GM12891 (cell line): ENCODE data around the gene EEF1AKMT3.

Experiments used
- POLR2A ChIP-seq: IDR thresholded peaks from 2 replicates; pipeline ENCODE4 v1.6.1; 2011; ENCODE audit warnings: low read depth, low read length, control low read depth
- POLR2AphosphoS5 ChIP-seq: IDR thresholded peaks from 2 replicates; pipeline ENCODE4 v1.6.1; 2011; ENCODE audit warnings: low read depth, low read length, control low read depth
- TAF1 ChIP-seq: IDR thresholded peaks from 2 replicates; pipeline ENCODE4 v1.6.1; 2011; ENCODE audit warnings: low read depth, low read length, control low read depth

GRCh38 chr12:57830393-57830792, 58.0 kb downstream of the EEF1AKMT3 start:
- TF ChIP-seq POLR2AphosphoS5 (no peak), POLR2A (no peak), TAF1 (no peak)
